HL-60 (cell line): ENCODE measurements around the gene APCDD1.

Experiments used
- POLR2AphosphoS5 ChIP-seq: IDR thresholded peaks from 2 replicates; pipeline ENCODE4 v1.6.1; 2012; ENCODE audit warnings: low read depth
- TF ChIP-seq, protein P1 (sequence below): IDR thresholded peaks from one replicate; pipeline ENCODE4 v1.5.1; 2011; ENCODE audit warnings: low read length, control low read depth, inconsistent platforms; ENCODE audit not compliant: insufficient read depth

DNA sequence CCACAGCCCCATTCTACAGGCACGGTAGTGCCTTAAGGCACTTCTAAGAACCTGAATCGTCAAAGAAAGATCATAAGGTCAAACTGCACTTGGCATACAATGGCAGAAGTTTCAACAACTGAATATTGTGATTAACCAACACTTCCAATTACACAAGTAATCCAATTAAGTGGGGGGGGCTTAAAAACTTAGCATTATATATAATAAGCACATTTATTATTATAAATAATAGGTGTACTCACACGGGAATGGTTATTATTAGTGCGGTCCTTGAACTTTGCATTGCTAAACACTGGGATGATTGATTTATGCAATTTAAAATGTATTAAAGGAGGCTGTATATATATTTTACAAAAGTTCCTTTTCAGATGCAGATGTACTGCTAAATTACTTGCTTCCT, 7.6 kb downstream of the APCDD1 start:
- TF ChIP-seq, protein P1, sequence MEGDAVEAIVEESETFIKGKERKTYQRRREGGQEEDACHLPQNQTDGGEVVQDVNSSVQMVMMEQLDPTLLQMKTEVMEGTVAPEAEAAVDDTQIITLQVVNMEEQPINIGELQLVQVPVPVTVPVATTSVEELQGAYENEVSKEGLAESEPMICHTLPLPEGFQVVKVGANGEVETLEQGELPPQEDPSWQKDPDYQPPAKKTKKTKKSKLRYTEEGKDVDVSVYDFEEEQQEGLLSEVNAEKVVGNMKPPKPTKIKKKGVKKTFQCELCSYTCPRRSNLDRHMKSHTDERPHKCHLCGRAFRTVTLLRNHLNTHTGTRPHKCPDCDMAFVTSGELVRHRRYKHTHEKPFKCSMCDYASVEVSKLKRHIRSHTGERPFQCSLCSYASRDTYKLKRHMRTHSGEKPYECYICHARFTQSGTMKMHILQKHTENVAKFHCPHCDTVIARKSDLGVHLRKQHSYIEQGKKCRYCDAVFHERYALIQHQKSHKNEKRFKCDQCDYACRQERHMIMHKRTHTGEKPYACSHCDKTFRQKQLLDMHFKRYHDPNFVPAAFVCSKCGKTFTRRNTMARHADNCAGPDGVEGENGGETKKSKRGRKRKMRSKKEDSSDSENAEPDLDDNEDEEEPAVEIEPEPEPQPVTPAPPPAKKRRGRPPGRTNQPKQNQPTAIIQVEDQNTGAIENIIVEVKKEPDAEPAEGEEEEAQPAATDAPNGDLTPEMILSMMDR, result no peak
- TF ChIP-seq POLR2AphosphoS5, result no peak
